Astrocyte of the spinal cord (primary cell): Measurements from ENCODE around the gene UNC13C.

Experiments used
- DNase-seq: peaks from one replicate; pipeline ENCODE4 v3.0.0; 2011; ENCODE audit warnings: low read depth, low spot score
- H3K4me3 ChIP-seq: 2 replicates; pipeline ENCODE4 v1.5.1; 2011; ENCODE audit warnings: low read depth, mild to moderate bottlenecking, low read length, moderate library complexity
- in situ Hi-C: cut with HindIII; loops from 2 replicates; pipeline ENCODE4 v1.10.0; 2017; ENCODE audit warnings: low sequenced_read_pairs
- TF ChIP-seq, protein P1 (sequence below): IDR thresholded peaks from 2 replicates; pipeline ENCODE4 v1.5.1; 2012; ENCODE audit warnings: low read depth, mild to moderate bottlenecking, low read length, inconsistent platforms

UNC13C gene

DNA sequence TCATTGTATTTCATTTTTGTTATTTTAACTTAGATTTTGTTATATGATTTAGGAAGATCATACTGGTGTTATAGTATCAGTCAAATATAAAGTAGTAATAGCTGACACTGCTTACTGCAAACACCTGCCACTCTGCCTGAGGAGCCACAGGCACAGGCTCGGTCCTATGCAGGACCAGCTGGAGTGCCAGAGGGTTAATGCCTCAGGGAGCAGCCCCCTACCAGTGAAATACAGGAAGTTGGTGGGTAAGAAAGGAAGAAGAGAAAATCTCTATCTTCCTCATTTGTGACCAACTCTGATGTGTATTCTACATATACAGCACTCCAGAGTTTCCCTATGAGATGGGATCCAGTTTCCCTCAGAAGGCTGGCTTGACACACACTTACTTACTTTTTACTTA lies 593.3 kb downstream of the UNC13C start:
- TF ChIP-seq, protein P1, sequence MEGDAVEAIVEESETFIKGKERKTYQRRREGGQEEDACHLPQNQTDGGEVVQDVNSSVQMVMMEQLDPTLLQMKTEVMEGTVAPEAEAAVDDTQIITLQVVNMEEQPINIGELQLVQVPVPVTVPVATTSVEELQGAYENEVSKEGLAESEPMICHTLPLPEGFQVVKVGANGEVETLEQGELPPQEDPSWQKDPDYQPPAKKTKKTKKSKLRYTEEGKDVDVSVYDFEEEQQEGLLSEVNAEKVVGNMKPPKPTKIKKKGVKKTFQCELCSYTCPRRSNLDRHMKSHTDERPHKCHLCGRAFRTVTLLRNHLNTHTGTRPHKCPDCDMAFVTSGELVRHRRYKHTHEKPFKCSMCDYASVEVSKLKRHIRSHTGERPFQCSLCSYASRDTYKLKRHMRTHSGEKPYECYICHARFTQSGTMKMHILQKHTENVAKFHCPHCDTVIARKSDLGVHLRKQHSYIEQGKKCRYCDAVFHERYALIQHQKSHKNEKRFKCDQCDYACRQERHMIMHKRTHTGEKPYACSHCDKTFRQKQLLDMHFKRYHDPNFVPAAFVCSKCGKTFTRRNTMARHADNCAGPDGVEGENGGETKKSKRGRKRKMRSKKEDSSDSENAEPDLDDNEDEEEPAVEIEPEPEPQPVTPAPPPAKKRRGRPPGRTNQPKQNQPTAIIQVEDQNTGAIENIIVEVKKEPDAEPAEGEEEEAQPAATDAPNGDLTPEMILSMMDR, result no peak
- no peak overlapping the region for H3K4me3 ChIP-seq
- in situ Hi-C loops, result no loop called here
- no peak for DNase-seq

DNA sequence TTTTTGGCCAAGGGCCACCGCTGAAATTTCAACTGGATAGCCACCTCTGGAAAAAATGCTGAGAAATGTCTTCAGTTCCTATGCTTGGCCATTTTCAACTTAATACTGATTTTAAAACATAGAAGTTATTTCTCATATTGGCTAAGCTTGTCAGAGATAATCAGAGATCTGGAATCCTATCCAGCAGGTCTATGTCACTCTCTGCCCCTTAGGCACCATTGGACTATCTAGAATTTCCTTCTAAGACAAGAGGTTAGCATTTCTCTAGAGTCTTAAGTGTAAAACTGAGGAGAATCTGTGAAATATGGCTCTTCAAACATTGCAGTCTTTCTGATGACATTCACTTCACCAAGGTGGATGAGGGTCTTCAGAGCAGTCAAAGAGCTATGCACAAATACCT lies 597.3 kb downstream of the UNC13C start:
- TF ChIP-seq, protein P1, result no peak
- in situ Hi-C loops, result no loop called here
- no peak overlapping the region for H3K4me3 ChIP-seq
- no peak for DNase-seq

DNA sequence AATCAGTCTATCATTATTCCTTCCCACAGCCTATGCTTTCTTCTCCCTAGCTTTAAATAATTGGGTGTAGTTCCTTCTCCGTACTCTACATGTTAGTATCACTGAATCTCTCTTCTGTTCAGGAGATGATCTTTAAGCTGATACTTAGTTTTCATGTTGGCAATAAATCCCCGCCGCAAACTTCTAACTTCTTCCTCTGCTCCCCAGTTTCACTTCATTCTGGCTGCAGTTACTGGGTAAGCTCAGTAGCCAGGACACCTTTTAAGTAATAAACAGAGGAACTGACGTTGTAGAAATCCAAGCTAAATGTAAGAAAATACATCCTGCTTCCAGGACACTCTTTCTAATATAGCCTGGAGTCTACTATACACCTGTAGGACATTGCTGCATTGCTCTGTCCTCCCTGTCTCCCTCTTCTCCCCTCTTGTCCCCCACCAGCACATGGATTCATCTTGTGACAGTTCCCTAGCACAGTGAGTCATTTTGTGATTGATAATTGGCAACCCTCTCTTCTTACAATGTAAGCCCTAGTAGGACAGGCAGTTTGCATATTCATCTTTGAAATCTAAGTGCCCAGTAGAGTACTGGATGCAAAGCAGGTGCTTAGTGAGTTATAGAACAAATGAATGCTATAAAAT lies 598.2 kb downstream of the UNC13C start:
- in situ Hi-C loops, result no loop called here
- TF ChIP-seq, protein P1, result no peak
- no peak for DNase-seq
- H3K4me3 ChIP-seq, result no peak overlapping the region

DNA sequence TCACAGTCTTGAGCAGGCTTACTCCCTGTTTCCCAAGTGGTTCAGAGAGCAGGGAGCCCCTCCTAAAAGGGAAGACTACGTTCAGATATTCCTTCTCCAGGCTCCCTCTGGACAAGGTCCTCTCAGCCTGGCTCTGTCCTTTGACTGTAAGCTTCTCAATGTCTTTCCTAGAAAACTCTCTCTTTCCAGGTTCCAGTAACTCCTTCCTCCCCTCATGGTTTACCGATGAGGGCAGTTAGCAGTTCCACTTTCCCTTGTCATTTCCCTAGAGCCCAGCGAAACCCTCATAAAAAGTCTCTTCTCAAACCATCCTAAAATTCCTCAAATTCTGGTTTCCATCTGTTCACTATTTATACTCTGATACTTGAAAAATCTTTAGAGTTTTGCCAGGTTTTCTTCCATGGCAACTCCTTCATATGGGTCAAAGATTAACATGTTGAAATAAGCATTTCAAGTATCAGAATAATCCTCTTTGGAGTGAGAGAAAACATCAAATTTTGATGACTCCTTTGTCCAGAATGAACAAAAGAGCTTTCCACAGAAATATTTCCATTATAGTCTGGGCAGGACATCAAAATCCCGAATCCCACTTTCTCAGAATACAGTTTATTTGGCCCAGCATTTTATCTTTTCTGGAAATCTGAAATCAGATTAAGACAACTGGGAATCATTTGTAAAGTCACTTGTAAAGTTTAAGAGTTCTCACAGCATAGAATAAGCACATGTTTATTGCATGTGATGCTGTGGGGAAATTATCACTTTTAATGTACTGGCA lies 599.4 kb downstream of the UNC13C start:
- in situ Hi-C loops, result no loop called here
- no peak overlapping the region for H3K4me3 ChIP-seq
- TF ChIP-seq, protein P1, result no peak
- no peak for DNase-seq

DNA sequence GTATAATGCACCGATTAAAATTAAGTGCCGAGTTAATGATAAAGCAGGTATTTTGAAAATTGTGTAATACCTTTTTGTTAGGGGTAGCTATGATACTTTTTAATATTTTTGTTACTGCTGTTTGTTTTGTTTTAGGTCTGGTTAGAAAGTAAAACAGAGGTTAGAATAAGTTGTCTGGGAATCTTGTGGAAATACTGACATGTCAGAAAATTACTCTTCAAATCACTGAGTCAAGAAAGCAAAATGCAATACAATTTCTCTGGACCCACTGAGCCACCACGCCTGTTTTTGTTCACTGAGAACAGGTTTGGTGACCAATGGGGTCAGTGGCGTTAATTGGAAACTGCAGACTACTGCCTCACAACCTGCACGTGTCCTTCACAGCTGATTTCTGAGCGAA lies 601.6 kb downstream of the UNC13C start:
- DNase-seq, result no peak
- in situ Hi-C loops, result no loop called here
- TF ChIP-seq, protein P1, result no peak
- H3K4me3 ChIP-seq, result no peak overlapping the region

DNA sequence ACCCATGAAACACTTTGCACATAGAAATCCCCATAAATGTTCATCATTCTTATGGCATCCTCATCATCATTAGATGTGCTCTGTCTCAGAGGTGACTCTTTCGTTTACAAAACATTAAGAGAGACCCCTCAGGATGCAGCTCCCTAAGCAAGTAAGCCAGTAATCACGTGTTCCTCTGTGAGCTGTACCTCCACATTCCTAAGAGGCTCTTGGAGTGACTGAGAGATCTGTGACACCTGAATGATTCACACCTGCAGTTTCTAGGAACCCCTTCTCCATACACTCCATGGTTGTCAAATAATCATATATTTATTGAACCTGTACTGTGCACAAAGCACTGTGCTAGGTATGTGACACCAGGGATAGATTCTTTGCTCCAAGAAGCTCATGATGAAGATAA lies 602.4 kb downstream of the UNC13C start:
- DNase-seq, result no peak
- in situ Hi-C loops, result no loop called here
- TF ChIP-seq, protein P1, result no peak
- no peak overlapping the region for H3K4me3 ChIP-seq
